SK-N-MC (cell line): Measurements from ENCODE around the gene ITIH3.

Experiments
- DNase-seq: peaks from one replicate; pipeline ENCODE4 v3.0.0-alpha.2; 2011; ENCODE audit warnings: low read depth, low spot score
- H3K27ac ChIP-seq: fragments of 200-600 bp; sonication (generic); 2 replicates; pipeline ENCODE4 v1.5.1; 2016; ENCODE audit warnings: mixed run types
- H3K36me3 ChIP-seq: fragments of 200-600 bp; sonication (generic); 2 replicates; pipeline ENCODE4 v1.6.1; 2017; ENCODE audit warnings: antibody characterized with exemption, low read length, mixed read lengths; ENCODE audit not compliant: insufficient read depth
- H3K4me3 ChIP-seq: fragments of 200-600 bp; sonication (generic); 2 replicates; pipeline ENCODE4 v1.5.1; 2016
- H3K9ac ChIP-seq: fragments of 200-600 bp; sonication (generic); 2 replicates; pipeline ENCODE4 v1.8.0; 2017; ENCODE audit warnings: mixed run types, mixed read lengths; ENCODE audit not compliant: insufficient read length
- H3K9me3 ChIP-seq: fragments of 200-600 bp; sonication (generic); 2 replicates; pipeline ENCODE4 v1.6.1; 2017; ENCODE audit warnings: low read depth, mild to moderate bottlenecking, antibody characterized with exemption, low read length, moderate library complexity, mixed read lengths
- EZH2 ChIP-seq: fragments of 200-600 bp; sonication (generic); IDR thresholded peaks from one replicate; pipeline ENCODE4 v1.6.1; 2017; ENCODE audit warnings: antibody characterized with exemption
- FOXP2 ChIP-seq: optimal IDR thresholded peaks from 2 replicates; pipeline ENCODE3; 2011; ENCODE audit warnings: mild to moderate bottlenecking, moderate library complexity; ENCODE audit not compliant: insufficient read depth; ENCODE audit errors: extremely low read length, control extremely low read depth
- POLR2AphosphoS5 ChIP-seq: IDR thresholded peaks from 2 replicates; pipeline ENCODE4 v1.6.1; 2012; ENCODE audit warnings: mild to moderate bottlenecking, low read depth, low read length, borderline replicate concordance

The ITIH3 gene

DNA sequence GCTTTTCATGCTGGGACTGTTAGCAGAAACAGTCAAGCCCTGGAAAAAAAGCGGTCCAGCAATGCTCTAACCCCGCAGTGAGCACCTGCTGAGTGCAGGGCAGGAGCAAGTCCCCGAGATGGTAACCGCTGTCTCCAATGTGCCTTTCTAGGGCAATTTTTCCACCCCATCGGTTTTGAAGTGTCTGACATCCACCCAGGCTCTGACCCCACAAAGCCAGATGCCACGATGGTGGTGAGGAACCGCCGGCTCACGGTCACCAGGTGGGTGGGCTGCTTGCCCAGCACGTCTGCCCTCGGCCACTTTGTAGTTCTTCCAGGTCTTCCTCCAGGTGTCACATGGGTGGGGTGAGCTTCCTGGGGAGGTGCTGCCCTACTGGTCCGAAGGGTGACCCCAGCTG, 3.2 kb upstream of the ITIH3 start:
- Histone ChIP-seq H3K36me3 (no peaks in the 10 kb centered on the region), H3K9me3 (no peaks in the 10 kb centered on the region), H3K27ac (no peak overlapping the region), H3K9ac (no peak overlapping the region), H3K4me3 (no peak overlapping the region)
- no peak for DNase-seq
- TF ChIP-seq FOXP2, result no peak
- no peak for TF ChIP-seq POLR2AphosphoS5
- no peak for TF ChIP-seq EZH2

DNA sequence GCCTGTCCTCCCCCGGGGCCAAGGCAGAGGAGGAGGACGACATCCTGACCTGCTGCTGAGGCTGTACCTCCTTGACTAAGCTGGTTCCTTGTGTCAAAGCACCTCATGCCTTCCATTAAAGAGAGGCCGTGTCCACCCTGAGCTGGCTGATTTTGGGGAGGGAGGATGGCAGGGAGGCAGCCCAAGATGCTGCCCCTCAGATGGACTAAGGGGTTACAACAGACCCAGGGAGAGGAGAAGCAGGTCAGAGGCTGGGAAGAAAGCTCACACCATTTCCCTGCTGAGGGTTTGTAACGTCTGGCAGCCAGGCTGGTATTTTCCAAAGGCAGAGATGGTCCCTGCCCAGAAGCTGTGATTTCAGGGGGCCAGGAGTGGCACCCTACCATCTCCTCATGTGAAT, 2.7 kb upstream of the ITIH3 start:
- DNase-seq, result no peak
- no peaks in the 10 kb centered on the region for H3K9me3 ChIP-seq
- H3K9ac ChIP-seq, result no peak overlapping the region
- TF ChIP-seq FOXP2 (no peak), EZH2 (no peak), POLR2AphosphoS5 (no peak)
- H3K4me3 ChIP-seq, result no peak overlapping the region
- H3K27ac ChIP-seq, result no peak overlapping the region
- H3K36me3 ChIP-seq, result no peaks in the 10 kb centered on the region

DNA sequence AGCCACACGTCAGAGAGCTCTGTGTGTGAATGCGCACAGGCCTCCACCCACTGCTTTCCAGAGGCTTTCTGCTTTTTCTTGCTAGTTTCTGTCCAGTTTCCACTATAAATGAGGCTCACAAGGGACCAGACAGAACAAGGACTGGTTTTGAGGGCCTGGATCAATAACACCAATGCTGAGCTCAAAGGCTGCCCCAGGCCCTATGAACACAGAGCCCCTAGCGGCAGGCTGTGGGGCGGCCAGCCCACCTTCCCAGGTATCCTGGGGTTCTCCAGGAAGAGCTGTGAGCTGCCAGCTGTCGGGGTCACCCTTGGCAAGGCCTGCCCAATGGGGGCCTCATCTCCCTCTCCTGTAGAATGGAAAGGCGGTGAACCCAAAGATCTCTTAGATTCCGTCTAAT, 2.2 kb upstream of the ITIH3 start:
- TF ChIP-seq EZH2 (no peak), FOXP2 (no peak), POLR2AphosphoS5 (no peak)
- no peak for DNase-seq
- Histone ChIP-seq H3K9ac (no peak overlapping the region), H3K4me3 (no peak overlapping the region), H3K9me3 (no peaks in the 10 kb centered on the region), H3K27ac (no peak overlapping the region), H3K36me3 (no peaks in the 10 kb centered on the region)

DNA sequence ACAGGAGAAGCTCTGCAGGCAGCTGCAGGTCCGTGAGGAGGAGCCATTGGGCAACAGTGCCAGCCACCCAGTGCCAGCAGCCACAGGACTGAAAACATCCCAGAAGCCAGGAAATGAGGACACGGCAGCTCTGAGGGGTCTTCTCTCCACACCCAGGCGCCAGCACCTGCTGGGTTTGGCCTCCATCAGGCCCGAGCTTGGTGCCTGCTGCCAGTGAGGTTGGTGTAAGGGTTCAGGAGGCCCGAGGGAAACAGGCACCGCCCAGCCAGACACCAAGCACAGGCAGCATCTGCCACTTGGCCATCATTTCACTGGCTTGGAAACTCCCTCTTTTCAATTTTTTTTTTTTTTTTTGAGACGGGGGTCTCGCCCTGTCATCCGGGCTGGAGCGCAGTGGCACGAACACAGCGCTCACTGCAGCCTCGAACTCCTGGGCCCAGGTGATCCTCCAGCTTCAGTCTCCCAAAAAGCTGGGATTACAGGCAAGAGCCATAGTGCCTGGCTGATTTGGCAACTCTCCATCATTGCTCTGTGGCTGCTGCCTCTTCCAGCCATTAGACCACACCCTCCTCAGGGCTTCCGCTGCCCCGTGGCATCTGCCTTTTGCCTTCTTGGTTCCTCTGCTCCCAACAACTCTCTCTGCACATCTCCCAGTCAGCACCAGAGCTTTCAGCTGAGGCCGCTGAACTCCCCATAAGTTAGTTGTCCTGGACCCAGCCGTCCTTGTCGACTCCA, 1.5 kb upstream of the ITIH3 start:
- no peak overlapping the region for H3K27ac ChIP-seq
- no peaks in the 10 kb centered on the region for H3K36me3 ChIP-seq
- H3K9ac ChIP-seq, result no peak overlapping the region
- H3K4me3 ChIP-seq, result no peak overlapping the region
- H3K9me3 ChIP-seq, result no peaks in the 10 kb centered on the region
- TF ChIP-seq FOXP2 (no peak), EZH2 (no peak), POLR2AphosphoS5 (no peak)
- no peak for DNase-seq

DNA sequence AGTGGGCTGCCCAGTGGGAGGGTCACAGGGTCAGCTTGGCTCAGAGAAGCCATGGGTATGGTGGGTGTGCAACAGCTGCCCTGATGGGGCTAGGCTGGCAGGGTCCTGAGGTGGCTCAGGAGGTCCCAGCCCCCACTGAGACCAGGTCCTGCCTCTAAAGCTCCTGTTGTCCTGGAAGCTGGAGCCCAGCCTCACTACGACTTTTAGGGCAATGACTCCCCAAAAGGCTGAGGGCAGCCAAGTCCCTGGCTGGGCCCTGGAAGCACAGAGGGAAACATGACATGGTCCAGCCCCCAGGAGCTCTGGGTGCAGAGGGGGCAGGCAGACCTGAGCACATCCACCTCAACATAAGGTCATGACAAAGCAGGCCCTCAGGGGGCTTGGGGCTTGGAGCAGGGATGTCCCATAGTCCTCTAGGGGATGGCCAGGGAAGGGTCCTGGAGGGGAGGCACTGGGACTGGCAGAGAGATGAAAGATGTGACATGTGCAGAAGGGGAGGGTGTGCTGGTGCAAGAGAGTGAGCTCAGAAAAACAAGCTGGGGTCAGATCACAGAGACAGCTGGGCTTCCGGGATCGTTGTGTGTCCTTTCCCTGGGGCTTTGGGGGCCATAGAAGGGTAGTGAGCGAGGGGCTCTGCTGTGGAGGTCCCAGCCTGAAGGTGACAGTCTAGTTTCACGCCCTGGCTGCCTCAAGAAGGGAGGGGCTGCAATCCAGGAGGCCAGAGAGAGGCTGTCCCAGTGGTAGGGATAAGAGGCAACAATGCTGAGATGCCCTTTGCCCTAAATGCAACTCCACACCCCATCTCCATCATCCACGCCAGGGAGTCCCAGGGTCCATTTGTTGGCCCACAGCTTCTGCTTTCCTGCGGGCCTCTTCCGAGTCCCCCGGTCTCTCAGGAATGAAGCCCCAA, 639 bp upstream of the ITIH3 start:
- TF ChIP-seq EZH2, result no peak
- no peak for TF ChIP-seq POLR2AphosphoS5
- no peak for DNase-seq
- Histone ChIP-seq H3K9ac (no peak overlapping the region), H3K36me3 (no peaks in the 10 kb centered on the region), H3K9me3 (no peaks in the 10 kb centered on the region), H3K27ac (no peak overlapping the region), H3K4me3 (no peak overlapping the region)

DNA sequence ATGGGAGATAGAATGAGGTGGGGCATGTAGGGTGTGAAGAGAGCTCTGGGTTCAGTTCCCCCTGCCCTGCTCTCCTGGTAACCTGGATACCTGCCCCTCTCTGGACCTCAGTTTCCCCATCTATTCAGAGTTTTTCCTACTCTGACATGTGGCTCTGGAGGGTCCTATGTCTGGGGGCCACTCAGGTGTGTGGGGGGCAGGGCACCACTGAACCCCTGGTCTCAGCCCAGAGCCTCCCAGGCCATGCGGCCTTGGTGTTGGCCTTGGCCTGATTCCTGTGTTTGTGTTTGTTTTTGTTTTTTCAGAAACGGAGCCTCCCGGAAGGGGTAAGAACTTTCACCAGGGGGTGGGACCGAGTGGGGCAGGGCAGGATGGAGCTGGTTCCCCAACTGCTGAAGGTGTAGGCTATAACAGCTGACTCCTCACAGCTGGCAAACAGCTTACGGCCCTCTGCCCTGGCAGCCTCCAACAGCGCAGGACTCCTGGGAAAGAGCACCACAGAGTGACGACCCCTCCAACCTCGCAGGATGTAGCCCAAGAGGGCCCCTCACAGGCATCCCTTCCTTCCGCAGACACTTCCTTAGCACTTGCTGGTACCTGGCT, 803 bp downstream of the ITIH3 start:
- H3K4me3 ChIP-seq, result no peak overlapping the region
- no peak overlapping the region for H3K9ac ChIP-seq
- H3K36me3 ChIP-seq, result no peaks in the 10 kb centered on the region
- DNase-seq, result no peak
- H3K9me3 ChIP-seq, result no peaks in the 10 kb centered on the region
- no peak overlapping the region for H3K27ac ChIP-seq
- TF ChIP-seq EZH2 (no peak), POLR2AphosphoS5 (no peak), FOXP2 (no peak)

DNA sequence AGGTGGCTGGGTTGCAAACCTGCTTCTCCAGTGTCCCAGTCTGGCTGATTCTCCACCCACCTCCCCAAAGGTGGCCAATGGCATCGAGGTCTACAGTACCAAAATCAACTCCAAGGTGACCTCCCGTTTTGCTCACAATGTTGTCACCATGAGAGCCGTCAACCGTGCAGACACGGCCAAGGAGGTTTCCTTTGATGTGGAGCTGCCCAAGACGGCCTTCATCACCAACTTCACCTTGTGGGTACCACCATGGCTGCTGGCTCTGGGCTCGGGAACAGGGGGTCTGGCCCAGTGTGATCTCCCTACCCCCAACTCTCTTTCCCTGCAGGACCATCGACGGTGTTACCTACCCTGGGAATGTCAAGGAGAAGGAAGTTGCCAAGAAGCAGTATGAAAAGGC, 1.8 kb downstream of the ITIH3 start:
- TF ChIP-seq POLR2AphosphoS5 (no peak), FOXP2 (no peak), EZH2 (no peak)
- H3K4me3 ChIP-seq, result no peak overlapping the region
- no peak overlapping the region for H3K27ac ChIP-seq
- H3K9ac ChIP-seq, result no peak overlapping the region
- no peaks in the 10 kb centered on the region for H3K36me3 ChIP-seq
- DNase-seq, result no peak
- no peaks in the 10 kb centered on the region for H3K9me3 ChIP-seq

DNA sequence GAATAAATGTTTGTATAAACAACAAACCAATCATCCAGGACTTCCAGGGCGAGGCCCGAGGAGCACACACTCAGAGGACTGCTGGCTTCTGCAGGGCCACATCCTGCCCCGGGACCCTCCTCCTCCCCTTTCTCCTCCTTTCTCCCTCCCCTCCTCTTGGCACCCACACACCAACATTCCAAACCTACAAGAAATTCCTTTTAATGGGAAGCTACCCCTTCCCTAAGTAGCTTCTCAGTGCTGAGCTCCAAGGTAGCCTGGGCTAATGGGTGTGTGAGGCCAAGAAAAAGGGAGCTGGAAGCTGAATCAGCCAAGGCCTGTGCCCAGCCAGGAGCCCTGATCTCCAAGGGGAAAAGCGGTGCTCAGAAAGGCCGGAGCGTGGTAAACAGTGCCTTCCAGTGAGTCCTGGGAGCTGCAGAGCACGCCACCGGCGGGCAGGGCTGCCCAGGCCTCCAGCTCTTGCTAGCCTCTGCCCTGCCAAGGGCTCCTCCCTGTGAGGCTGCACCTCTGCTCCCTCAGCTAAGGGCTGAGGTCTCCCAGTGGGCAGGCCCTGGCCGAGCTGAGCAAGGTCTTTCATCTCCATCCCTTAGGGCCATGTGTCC, 3.9 kb downstream of the ITIH3 start:
- Histone ChIP-seq H3K36me3 (no peaks in the 10 kb centered on the region), H3K9me3 (no peaks in the 10 kb centered on the region), H3K4me3 (no peak overlapping the region), H3K9ac (no peak overlapping the region), H3K27ac (no peak overlapping the region)
- DNase-seq, result no peak
- TF ChIP-seq FOXP2, result no peak
- no peak for TF ChIP-seq POLR2AphosphoS5
- no peak for TF ChIP-seq EZH2
